ENCODE measurements around the gene SARDH.

DNA sequence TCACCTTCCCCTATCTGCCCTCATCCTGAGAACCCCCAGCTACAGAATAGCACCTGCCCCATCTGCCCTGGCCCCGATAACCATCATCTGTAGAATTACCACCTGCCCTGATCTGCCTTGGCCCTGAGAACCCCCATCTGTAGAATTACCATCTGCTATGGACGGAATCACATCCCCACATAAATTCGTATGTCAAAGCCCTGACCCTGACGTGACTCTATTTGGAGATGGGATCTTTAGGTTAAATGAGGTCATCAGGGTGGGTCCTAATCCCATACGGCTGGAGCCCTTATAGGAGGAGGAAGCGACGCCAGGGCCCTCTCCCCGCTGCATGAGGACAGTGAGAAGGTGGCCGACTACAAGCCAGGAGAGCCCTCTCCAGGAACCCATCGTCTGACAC lies 32.6 kb downstream of the SARDH start:
- TF ChIP-seq, protein P1, sequence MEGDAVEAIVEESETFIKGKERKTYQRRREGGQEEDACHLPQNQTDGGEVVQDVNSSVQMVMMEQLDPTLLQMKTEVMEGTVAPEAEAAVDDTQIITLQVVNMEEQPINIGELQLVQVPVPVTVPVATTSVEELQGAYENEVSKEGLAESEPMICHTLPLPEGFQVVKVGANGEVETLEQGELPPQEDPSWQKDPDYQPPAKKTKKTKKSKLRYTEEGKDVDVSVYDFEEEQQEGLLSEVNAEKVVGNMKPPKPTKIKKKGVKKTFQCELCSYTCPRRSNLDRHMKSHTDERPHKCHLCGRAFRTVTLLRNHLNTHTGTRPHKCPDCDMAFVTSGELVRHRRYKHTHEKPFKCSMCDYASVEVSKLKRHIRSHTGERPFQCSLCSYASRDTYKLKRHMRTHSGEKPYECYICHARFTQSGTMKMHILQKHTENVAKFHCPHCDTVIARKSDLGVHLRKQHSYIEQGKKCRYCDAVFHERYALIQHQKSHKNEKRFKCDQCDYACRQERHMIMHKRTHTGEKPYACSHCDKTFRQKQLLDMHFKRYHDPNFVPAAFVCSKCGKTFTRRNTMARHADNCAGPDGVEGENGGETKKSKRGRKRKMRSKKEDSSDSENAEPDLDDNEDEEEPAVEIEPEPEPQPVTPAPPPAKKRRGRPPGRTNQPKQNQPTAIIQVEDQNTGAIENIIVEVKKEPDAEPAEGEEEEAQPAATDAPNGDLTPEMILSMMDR (IDR thresholded peaks at IDR 0.05), result no peak
- TF ChIP-seq POLR2AphosphoS5 (IDR thresholded peaks at IDR 0.05) (no peak), POLR2A (IDR thresholded peaks at IDR 0.05) (no peak), EP300 (IDR thresholded peaks at IDR 0.05) (no peak)
